Colonic mucosa (tissue), 4 donors: ENCODE results near the gene FBXW8. TPM values are rescaled to one million over a fixed set of nuclear protein-coding genes. Genes with fewer than 3 reads are reported as not detected.

ENCODE experiments used
- DNase-seq: peaks from one replicate; pipeline ENCODE4 v3.0.0-alpha.2; 2020
- H3K27ac ChIP-seq: fragments of 200-600 bp; one replicate; pipeline ENCODE4 v1.8.0; 2021
- H3K27me3 ChIP-seq: fragments of 200-600 bp; one replicate; pipeline ENCODE4 v1.8.0; 2021
- H3K36me3 ChIP-seq: fragments of 200-600 bp; one replicate; pipeline ENCODE4 v1.8.0; 2021
- H3K4me1 ChIP-seq: fragments of 200-600 bp; one replicate; pipeline ENCODE4 v1.8.0; 2021; ENCODE audit warnings: mild to moderate bottlenecking
- H3K4me3 ChIP-seq: fragments of 200-600 bp; one replicate; pipeline ENCODE4 v1.8.0; 2021
- H3K9ac ChIP-seq, 2 donors: one replicate each; pipeline ENCODE4 v1.7.0; 2013; ENCODE audit warnings: control low read depth in 2 of 2, low read depth in 2 of 2, low read length in 2 of 2
- H3K9me3 ChIP-seq: fragments of 200-600 bp; one replicate; pipeline ENCODE4 v1.8.0; 2021
- intact Hi-C: fragments of 100-400 bp; cut with DNase I; formaldehyde crosslinking; loops from one replicate; pipeline ENCODE4 v1.14.1; 2022
- total RNA-seq, 2 donors: library from RNA; stranded (reverse); fragmentation: NEBNext Ultra II Directional in 1 of 2; extraction: Animal tissue kit (Norgen Biotek cat#: 25700) in 1 of 2; gene quantifications; one replicate each; pipeline ENCODE4 v1.2.1, GENCODE V29; 2021
- TF ChIP-seq, protein P1 (sequence below): fragments of 200-600 bp; IDR thresholded peaks from one replicate; pipeline ENCODE4 v1.8.0; 2022; ENCODE audit warnings: antibody characterized with exemption, mild to moderate bottlenecking
- donor health status: healthy.
- donor health status: DM: no; HTN: no; CAD: no.
- donor health status: DM: no; HTN: no; CAD: no.

Gene FBXW8
- total RNA-seq, 2 donors from 2014 or later = 11.1 to 13.7 TPM

DNA sequence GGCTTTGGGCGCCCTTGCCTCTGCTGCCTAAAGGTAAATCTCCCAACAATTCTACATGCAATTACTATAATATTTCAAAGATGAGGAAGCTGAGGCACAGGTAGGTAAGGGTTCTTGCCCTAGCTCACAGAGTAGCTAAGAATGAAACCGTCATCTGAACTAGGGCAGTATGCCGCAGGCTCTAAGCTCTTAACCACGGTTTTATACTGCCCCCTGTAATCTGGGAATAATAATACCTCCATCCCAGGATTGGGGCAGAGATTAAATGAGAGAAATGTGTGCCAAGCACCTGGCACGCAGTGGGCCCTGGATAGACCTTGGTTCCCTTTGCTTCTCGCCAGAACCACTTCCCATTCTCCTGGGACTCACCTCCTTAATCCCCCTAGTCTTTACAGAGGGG lies 28.0 kb upstream of the FBXW8 start:
- intact Hi-C loops = no loop called here
- TF ChIP-seq, protein P1, sequence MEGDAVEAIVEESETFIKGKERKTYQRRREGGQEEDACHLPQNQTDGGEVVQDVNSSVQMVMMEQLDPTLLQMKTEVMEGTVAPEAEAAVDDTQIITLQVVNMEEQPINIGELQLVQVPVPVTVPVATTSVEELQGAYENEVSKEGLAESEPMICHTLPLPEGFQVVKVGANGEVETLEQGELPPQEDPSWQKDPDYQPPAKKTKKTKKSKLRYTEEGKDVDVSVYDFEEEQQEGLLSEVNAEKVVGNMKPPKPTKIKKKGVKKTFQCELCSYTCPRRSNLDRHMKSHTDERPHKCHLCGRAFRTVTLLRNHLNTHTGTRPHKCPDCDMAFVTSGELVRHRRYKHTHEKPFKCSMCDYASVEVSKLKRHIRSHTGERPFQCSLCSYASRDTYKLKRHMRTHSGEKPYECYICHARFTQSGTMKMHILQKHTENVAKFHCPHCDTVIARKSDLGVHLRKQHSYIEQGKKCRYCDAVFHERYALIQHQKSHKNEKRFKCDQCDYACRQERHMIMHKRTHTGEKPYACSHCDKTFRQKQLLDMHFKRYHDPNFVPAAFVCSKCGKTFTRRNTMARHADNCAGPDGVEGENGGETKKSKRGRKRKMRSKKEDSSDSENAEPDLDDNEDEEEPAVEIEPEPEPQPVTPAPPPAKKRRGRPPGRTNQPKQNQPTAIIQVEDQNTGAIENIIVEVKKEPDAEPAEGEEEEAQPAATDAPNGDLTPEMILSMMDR = no peak
- H3K27me3 ChIP-seq = peaks cover 47% of the 10 kb centered on the region
- no peak overlapping the region for H3K27ac ChIP-seq
- no peaks in the 10 kb centered on the region for H3K9me3 ChIP-seq
- no peaks in the 10 kb centered on the region for H3K36me3 ChIP-seq
- H3K4me1 ChIP-seq = peaks cover 12% of the 10 kb centered on the region
- H3K4me3 ChIP-seq = no peak overlapping the region
- no peak overlapping the region for H3K9ac ChIP-seq
- DNase-seq = no peak

DNA sequence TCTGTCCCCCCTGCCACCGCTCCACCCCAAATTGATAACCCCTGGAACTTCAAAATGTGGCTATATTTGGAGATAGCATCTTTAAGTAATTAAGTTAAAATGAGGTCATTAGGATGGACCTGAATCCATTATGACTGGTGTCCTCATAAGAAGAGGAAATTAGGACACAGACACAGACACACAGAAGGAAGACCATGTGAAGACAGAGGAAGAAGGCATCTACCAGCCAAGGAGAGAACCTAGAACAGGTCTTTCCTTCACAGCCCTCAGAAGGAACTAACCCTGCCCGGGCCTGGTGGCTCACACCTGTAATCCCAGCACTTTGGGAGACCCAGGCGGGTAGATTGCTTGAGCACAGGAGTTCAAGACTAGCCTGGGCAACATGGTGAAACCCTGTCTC lies 25.9 kb upstream of the FBXW8 start:
- Histone ChIP-seq H3K4me3 (no peak overlapping the region), H3K36me3 (no peaks in the 10 kb centered on the region), H3K9ac (no peak overlapping the region), H3K4me1 (peaks cover 8% of the 10 kb centered on the region), H3K27ac (no peak overlapping the region), H3K9me3 (no peaks in the 10 kb centered on the region), H3K27me3 (peaks cover 35% of the 10 kb centered on the region)
- DNase-seq = no peak
- TF ChIP-seq, protein P1 = no peak
- intact Hi-C loops = no loop called here

DNA sequence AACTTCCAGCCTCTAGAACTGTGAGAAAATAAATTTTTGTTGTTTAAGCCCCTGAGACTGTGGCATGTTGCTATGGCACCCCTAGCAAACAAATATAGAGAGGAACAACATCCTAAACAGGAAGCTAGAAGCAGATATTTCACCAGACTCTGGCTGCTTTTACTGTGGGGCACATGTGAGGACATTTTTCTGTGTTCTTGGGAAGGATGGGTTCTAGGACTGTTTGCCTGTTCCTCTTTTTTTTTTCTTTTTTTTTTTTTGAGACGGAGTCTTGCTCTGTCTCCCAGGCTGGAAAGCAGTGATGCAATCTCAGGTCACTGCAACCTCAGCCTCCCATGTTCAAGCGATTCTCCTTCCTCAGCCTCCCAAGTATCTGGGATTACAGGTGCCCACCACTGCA lies 25.3 kb upstream of the FBXW8 start:
- Histone ChIP-seq H3K36me3 (no peaks in the 10 kb centered on the region), H3K4me1 (peaks cover 8% of the 10 kb centered on the region), H3K27me3 (peaks cover 29% of the 10 kb centered on the region), H3K9ac (no peak overlapping the region), H3K9me3 (no peaks in the 10 kb centered on the region), H3K4me3 (no peak overlapping the region), H3K27ac (no peak overlapping the region)
- intact Hi-C loops = no loop called here
- DNase-seq = no peak
- TF ChIP-seq, protein P1 = no peak

DNA sequence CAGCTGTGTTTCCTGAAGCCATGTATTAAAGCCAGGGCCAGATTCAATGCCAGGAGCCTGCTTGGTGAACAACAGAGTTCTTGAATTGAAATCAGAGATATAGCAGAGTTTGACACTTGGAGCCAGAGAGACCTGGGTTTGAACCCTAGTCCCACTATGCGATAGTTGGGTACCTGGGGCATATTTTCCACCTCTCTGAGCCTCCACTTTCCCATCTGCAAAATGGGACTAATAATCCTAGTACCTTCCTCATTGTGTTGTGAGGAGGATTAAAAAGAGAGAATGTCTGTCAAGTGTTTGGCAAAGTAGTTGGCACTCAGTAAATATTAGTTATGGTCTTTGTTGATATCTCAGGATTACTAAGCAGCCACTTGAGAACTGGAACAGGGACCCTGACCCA lies 23.5 kb upstream of the FBXW8 start:
- Histone ChIP-seq H3K9me3 (no peaks in the 10 kb centered on the region), H3K27ac (no peak overlapping the region), H3K9ac (no peak overlapping the region), H3K27me3 (peaks cover 14% of the 10 kb centered on the region), H3K4me1 (no peaks in the 10 kb centered on the region), H3K36me3 (no peaks in the 10 kb centered on the region), H3K4me3 (no peak overlapping the region)
- no peak for DNase-seq
- intact Hi-C loops = no loop called here
- TF ChIP-seq, protein P1 = no peak

DNA sequence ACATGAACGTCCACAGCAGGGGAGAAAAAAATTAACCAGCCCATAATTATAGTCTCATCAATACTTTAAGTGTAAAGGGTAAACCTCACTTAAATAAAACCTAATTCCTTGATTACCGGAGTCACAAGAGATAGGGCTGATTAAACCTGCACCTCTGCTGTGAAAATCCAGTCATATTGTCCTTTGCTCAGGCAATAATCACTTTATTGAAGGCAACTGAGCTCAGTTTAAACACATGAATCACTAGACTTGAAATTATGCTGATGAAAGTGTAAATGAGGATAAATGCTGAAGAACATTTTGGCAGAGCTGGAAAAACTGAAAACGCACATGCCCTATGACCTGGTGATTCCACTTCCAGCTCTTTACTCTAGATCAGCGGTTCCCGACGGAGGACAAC lies 22.9 kb upstream of the FBXW8 start:
- no peak overlapping the region for H3K9ac ChIP-seq
- intact Hi-C loops = no loop called here
- peaks cover 8% of the 10 kb centered on the region for H3K27me3 ChIP-seq
- TF ChIP-seq, protein P1 = no peak
- no peaks in the 10 kb centered on the region for H3K9me3 ChIP-seq
- H3K4me1 ChIP-seq = no peaks in the 10 kb centered on the region
- no peaks in the 10 kb centered on the region for H3K36me3 ChIP-seq
- no peak for DNase-seq
- no peak overlapping the region for H3K4me3 ChIP-seq
- H3K27ac ChIP-seq = no peak overlapping the region

DNA sequence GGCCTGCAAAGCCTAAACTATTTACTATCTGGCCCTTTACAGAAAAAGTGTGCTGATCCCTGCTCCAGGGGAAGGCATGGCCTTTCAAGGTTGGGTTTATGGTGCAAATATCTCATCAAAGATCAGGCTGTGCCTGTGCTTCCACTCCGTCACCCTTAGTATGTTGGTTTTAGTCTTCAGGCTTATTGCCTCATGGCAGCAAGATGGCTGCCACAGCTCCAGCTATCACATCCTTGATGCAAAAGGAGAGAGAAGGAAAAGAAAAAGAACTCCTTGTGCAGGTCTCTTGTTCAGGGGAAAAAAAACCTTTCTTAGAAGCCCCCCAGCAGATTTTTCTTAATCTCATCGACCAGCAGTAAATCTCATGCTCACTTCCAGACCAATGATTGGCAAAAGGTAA lies 20.4 kb upstream of the FBXW8 start:
- H3K36me3 ChIP-seq = no peaks in the 10 kb centered on the region
- TF ChIP-seq, protein P1 = no peak
- DNase-seq = no peak
- no peaks in the 10 kb centered on the region for H3K27me3 ChIP-seq
- no peaks in the 10 kb centered on the region for H3K9me3 ChIP-seq
- intact Hi-C loops = no loop called here
- H3K27ac ChIP-seq = no peak overlapping the region
- H3K4me1 ChIP-seq = no peaks in the 10 kb centered on the region
- no peak overlapping the region for H3K4me3 ChIP-seq
- H3K9ac ChIP-seq = no peak overlapping the region
